WTC11 (cell line): ENCODE results near the gene MAB21L4. TPM values are rescaled to one million over a fixed set of nuclear protein-coding genes. Genes with fewer than 3 reads are reported as not detected.

Source experiments
- ATAC-seq: fragments of 200-7000 bp; cut with Tn5 transposase; 2 replicates; pipeline ENCODE4 v1.10.0; 2021; ENCODE audit warnings: mild to moderate bottlenecking, moderate library complexity
- CTCF ChIA-PET: fragments of 300-600 bp; sonication (Branson Sonifier 250); formaldehyde crosslinking; loops from one replicate; lab custom pipeline; 2021; ENCODE audit warnings: antibody characterized with exemption; lab: Charles Lee
- POLR2A ChIA-PET: fragments of 350-600 bp; sonication (Branson Sonifier 250); formaldehyde crosslinking; loops from one replicate; lab custom pipeline; 2021; ENCODE audit warnings: antibody characterized with exemption; lab: Charles Lee
- DNase-seq: peaks from one replicate; pipeline ENCODE4 v3.0.0; 2021; ENCODE audit warnings: low spot score
- H3K27ac Mint-ChIP-seq: 2 replicates; pipeline ENCODE4 v1.8.0; 2021; ENCODE audit warnings: mixed read lengths
- H3K27me3 Mint-ChIP-seq: 2 replicates; pipeline ENCODE4 v1.8.0; 2021; ENCODE audit warnings: low read depth, mild to moderate bottlenecking, moderate library complexity, mixed read lengths
- H3K36me3 Mint-ChIP-seq: 2 replicates; pipeline ENCODE4 v1.8.0; 2021; ENCODE audit warnings: mixed read lengths
- H3K4me1 Mint-ChIP-seq: 2 replicates; pipeline ENCODE4 v1.8.0; 2022; ENCODE audit warnings: mixed read lengths
- H3K4me3 Mint-ChIP-seq: 2 replicates; pipeline ENCODE4 v1.8.0; 2021; ENCODE audit warnings: mild to moderate bottlenecking, moderate library complexity, mixed read lengths
- H3K9me3 Mint-ChIP-seq: 2 replicates; pipeline ENCODE4 v1.8.0; 2021; ENCODE audit warnings: mixed read lengths
- FOXP1 ChIP-seq: sonication (generic); formaldehyde crosslinking; IDR thresholded peaks from 2 replicates; pipeline ENCODE4 v1.8.0; 2022; ENCODE audit warnings: missing genetic modification reagents, mild to moderate bottlenecking, moderate library complexity, borderline replicate concordance
- GABPB1 ChIP-seq: sonication (generic); formaldehyde crosslinking; IDR thresholded peaks from 2 replicates; pipeline ENCODE4 v1.8.1; 2023; ENCODE audit warnings: mild to moderate bottlenecking, missing genetic modification reagents
- KAT7 ChIP-seq: sonication (generic); formaldehyde crosslinking; IDR thresholded peaks from 2 replicates; pipeline ENCODE4 v1.8.1; 2023; ENCODE audit warnings: missing genetic modification reagents, mild to moderate bottlenecking, borderline replicate concordance
- MYBL2 ChIP-seq: sonication (generic); formaldehyde crosslinking; IDR thresholded peaks from 2 replicates; pipeline ENCODE4 v1.8.1; 2023; ENCODE audit warnings: mild to moderate bottlenecking, moderate library complexity, missing genetic modification reagents
- NFATC4 ChIP-seq: fragments of 250-450 bp; sonication (Bioruptor Pico); IDR thresholded peaks from 2 replicates; pipeline ENCODE4 v1.9.0; 2021; ENCODE audit warnings: mild to moderate bottlenecking
- PRRX2 ChIP-seq: fragments of 250-450 bp; sonication (Bioruptor Pico); IDR thresholded peaks from 2 replicates; pipeline ENCODE4 v1.8.0; 2021; ENCODE audit warnings: mild to moderate bottlenecking
- RELA ChIP-seq: sonication (generic); formaldehyde crosslinking; IDR thresholded peaks from 2 replicates; pipeline ENCODE4 v1.8.1; 2022; ENCODE audit warnings: missing genetic modification reagents, mild to moderate bottlenecking, borderline replicate concordance
- SMAD3 ChIP-seq: sonication (generic); formaldehyde crosslinking; IDR thresholded peaks from 2 replicates; pipeline ENCODE4 v1.8.0; 2022; ENCODE audit warnings: missing genetic modification reagents, mild to moderate bottlenecking, borderline replicate concordance
- SMAD4 ChIP-seq: sonication (generic); formaldehyde crosslinking; IDR thresholded peaks from 2 replicates; pipeline ENCODE4 v1.8.0; 2022; ENCODE audit warnings: mild to moderate bottlenecking, missing genetic modification reagents
- TEAD1 ChIP-seq: sonication (generic); formaldehyde crosslinking; IDR thresholded peaks from 2 replicates; pipeline ENCODE4 v1.8.0; 2022; ENCODE audit warnings: mild to moderate bottlenecking, missing genetic modification reagents
- TEAD4 ChIP-seq: sonication (generic); formaldehyde crosslinking; IDR thresholded peaks from 2 replicates; pipeline ENCODE4 v1.8.0; 2022; ENCODE audit warnings: mild to moderate bottlenecking, missing genetic modification reagents
- ZNF396 ChIP-seq: fragments of 250-450 bp; sonication (Bioruptor Pico); IDR thresholded peaks from 2 replicates; pipeline ENCODE4 v1.8.0; 2021; ENCODE audit warnings: mild to moderate bottlenecking, moderate library complexity, borderline replicate concordance
- total RNA-seq: library from RNA; stranded (reverse); gene quantifications from 3 replicates; pipeline ENCODE4 v1.2.3, GENCODE V29; 2021
- TF ChIP-seq, protein P1 (sequence below): fragments of 250-450 bp; sonication (Bioruptor Pico); IDR thresholded peaks from 2 replicates; pipeline ENCODE4 v1.9.0; 2021; ENCODE audit warnings: mild to moderate bottlenecking
- TF ChIP-seq, protein P2 (sequence below): fragments of 250-450 bp; sonication (Bioruptor Pico); IDR thresholded peaks from 2 replicates; pipeline ENCODE4 v1.9.0; 2021; ENCODE audit warnings: mild to moderate bottlenecking
- TF ChIP-seq, protein P3 (sequence below): sonication (generic); formaldehyde crosslinking; IDR thresholded peaks from 2 replicates; pipeline ENCODE4 v1.8.1; 2023; ENCODE audit warnings: mild to moderate bottlenecking, moderate library complexity, missing genetic modification reagents
- TF ChIP-seq, protein P4 (sequence below): sonication (generic); formaldehyde crosslinking; IDR thresholded peaks from 2 replicates; pipeline ENCODE4 v1.8.1; 2022; ENCODE audit warnings: mild to moderate bottlenecking, missing genetic modification reagents, moderate library complexity, borderline replicate concordance
- TF ChIP-seq, protein P5 (sequence below): sonication (generic); formaldehyde crosslinking; IDR thresholded peaks from 2 replicates; pipeline ENCODE4 v1.8.1; 2023; ENCODE audit warnings: mild to moderate bottlenecking, missing genetic modification reagents, moderate library complexity
- TF ChIP-seq, protein P6 (sequence below): sonication (generic); formaldehyde crosslinking; conservative IDR thresholded peaks from 2 replicates; pipeline ENCODE4 v1.8.1; 2023; ENCODE audit warnings: mild to moderate bottlenecking, low read depth, missing genetic modification reagents, moderate library complexity

MAB21L4 gene
- total RNA-seq, 1 experiment from 2014 or later = not detected

DNA sequence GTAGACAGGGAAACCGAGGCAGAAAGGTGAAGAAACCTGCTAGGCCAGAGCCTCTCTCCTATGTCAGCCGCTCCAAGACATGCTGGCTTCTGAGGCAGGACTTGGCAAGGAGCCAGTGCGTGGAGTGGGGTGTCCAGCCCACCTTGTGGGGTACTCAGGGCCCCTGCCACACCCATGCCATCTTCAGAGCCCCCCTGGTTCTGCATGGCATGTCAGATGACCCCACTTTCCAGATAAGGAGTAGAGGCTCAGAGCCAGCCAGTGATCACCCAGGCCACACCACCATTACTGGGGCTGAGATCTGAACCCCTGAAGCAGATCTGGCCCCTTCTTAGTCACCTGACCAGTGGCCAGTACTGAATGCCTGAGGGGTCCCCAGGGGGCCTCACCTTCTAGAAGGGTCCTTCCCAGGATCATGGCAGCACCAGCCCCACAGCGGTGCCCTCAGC is 24.9 kb upstream of the MAB21L4 start:
- no peaks in the 10 kb centered on the region for H3K9me3 Mint-ChIP-seq
- TF ChIP-seq, protein P1, sequence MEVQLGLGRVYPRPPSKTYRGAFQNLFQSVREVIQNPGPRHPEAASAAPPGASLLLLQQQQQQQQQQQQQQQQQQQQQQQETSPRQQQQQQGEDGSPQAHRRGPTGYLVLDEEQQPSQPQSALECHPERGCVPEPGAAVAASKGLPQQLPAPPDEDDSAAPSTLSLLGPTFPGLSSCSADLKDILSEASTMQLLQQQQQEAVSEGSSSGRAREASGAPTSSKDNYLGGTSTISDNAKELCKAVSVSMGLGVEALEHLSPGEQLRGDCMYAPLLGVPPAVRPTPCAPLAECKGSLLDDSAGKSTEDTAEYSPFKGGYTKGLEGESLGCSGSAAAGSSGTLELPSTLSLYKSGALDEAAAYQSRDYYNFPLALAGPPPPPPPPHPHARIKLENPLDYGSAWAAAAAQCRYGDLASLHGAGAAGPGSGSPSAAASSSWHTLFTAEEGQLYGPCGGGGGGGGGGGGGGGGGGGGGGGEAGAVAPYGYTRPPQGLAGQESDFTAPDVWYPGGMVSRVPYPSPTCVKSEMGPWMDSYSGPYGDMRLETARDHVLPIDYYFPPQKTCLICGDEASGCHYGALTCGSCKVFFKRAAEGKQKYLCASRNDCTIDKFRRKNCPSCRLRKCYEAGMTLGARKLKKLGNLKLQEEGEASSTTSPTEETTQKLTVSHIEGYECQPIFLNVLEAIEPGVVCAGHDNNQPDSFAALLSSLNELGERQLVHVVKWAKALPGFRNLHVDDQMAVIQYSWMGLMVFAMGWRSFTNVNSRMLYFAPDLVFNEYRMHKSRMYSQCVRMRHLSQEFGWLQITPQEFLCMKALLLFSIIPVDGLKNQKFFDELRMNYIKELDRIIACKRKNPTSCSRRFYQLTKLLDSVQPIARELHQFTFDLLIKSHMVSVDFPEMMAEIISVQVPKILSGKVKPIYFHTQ = no peak
- TF ChIP-seq, protein P2, sequence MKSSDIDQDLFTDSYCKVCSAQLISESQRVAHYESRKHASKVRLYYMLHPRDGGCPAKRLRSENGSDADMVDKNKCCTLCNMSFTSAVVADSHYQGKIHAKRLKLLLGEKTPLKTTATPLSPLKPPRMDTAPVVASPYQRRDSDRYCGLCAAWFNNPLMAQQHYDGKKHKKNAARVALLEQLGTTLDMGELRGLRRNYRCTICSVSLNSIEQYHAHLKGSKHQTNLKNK (CRISPR knock-in tag) = no peak
- TF ChIP-seq, protein P3, sequence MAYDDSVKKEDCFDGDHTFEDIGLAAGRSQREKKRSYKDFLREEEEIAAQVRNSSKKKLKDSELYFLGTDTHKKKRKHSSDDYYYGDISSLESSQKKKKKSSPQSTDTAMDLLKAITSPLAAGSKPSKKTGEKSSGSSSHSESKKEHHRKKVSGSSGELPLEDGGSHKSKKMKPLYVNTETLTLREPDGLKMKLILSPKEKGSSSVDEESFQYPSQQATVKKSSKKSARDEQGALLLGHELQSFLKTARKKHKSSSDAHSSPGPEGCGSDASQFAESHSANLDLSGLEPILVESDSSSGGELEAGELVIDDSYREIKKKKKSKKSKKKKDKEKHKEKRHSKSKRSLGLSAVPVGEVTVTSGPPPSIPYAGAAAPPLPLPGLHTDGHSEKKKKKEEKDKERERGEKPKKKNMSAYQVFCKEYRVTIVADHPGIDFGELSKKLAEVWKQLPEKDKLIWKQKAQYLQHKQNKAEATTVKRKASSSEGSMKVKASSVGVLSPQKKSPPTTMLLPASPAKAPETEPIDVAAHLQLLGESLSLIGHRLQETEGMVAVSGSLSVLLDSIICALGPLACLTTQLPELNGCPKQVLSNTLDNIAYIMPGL (CRISPR knock-in tag) = no peak
- TF ChIP-seq ZNF396 = no peak
- TF ChIP-seq, protein P4, sequence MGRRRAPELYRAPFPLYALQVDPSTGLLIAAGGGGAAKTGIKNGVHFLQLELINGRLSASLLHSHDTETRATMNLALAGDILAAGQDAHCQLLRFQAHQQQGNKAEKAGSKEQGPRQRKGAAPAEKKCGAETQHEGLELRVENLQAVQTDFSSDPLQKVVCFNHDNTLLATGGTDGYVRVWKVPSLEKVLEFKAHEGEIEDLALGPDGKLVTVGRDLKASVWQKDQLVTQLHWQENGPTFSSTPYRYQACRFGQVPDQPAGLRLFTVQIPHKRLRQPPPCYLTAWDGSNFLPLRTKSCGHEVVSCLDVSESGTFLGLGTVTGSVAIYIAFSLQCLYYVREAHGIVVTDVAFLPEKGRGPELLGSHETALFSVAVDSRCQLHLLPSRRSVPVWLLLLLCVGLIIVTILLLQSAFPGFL (CRISPR knock-in tag) = no peak
- no peak for TF ChIP-seq PRRX2 (CRISPR knock-in tag)
- TF ChIP-seq TEAD1 (CRISPR knock-in tag) = no peak
- no peak for TF ChIP-seq FOXP1 (CRISPR knock-in tag)
- no peak for TF ChIP-seq SMAD4 (CRISPR knock-in tag)
- no peak for TF ChIP-seq NFATC4 (CRISPR knock-in tag)
- no peak for TF ChIP-seq KAT7 (CRISPR knock-in tag)
- TF ChIP-seq MYBL2 = no peak
- H3K4me1 Mint-ChIP-seq = no peaks in the 10 kb centered on the region
- H3K27me3 Mint-ChIP-seq = no peaks in the 10 kb centered on the region
- POLR2A ChIA-PET = no interaction called here
- CTCF ChIA-PET = no interaction called here
- H3K4me3 Mint-ChIP-seq = no peak overlapping the region
- DNase-seq (no peak), ATAC-seq (no peak)
- H3K27ac Mint-ChIP-seq = no peak overlapping the region
- no peaks in the 10 kb centered on the region for H3K36me3 Mint-ChIP-seq

DNA sequence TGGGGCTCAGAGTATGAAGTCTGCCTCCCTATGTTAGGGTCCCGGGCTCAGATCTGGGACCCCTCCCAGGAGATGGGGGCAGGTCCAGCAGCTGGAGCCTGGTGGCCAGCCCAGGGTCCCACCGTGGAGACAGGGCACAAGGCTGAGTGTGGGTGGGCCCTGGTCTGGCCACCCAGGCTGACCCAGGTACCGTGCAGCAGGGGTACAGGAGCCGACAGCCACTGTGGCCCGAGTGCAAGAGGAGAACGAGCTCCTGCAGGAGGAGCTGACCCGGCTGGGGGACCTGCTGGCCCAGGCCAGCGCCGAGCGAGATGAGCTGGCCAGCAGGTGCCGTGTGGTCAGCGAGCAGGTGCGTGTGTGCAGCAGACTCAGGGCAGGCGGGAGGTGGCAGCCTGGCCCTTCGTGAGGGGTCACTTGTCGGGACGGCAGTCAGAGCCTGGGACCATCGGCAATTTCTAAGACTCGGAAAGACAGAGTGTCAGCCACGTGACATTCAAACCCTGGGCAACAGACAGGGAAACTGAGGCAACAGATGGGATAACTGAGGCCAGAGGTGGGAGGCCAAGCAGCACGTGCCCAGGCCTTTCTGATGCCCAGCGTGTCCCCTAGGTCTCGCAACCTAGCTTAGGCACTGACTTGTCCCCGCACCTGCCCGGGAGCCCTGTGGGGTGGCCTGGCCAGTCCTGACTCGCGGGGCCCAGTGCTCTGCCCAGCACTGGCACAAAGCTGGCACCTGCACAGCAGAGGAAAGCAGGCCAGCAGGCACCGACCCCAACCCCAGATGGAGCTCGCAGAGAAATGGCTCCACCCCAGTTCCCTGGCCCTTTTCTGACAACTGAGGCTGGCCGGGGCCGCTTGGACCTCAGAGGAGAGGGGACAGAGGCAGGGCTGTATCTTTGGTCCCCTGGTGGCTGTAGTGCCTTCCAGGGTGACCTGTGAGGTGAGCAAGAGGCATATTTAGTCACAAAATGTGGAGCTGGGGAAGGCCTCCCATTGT is 24.1 kb upstream of the MAB21L4 start:
- Mint-ChIP-seq H3K4me3 (no peak overlapping the region), H3K4me1 (no peaks in the 10 kb centered on the region), H3K36me3 (no peaks in the 10 kb centered on the region), H3K9me3 (no peaks in the 10 kb centered on the region), H3K27ac (no peak overlapping the region), H3K27me3 (peaks cover 6% of the 10 kb centered on the region)
- CTCF ChIA-PET = no interaction called here
- TF ChIP-seq TEAD1 (CRISPR knock-in tag) = no peak
- TF ChIP-seq SMAD3 = no peak
- TF ChIP-seq RELA (CRISPR knock-in tag) = no peak
- TF ChIP-seq, protein P5, sequence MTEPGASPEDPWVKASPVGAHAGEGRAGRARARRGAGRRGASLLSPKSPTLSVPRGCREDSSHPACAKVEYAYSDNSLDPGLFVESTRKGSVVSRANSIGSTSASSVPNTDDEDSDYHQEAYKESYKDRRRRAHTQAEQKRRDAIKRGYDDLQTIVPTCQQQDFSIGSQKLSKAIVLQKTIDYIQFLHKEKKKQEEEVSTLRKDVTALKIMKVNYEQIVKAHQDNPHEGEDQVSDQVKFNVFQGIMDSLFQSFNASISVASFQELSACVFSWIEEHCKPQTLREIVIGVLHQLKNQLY (CRISPR knock-in tag) = no peak
- TF ChIP-seq, protein P6, sequence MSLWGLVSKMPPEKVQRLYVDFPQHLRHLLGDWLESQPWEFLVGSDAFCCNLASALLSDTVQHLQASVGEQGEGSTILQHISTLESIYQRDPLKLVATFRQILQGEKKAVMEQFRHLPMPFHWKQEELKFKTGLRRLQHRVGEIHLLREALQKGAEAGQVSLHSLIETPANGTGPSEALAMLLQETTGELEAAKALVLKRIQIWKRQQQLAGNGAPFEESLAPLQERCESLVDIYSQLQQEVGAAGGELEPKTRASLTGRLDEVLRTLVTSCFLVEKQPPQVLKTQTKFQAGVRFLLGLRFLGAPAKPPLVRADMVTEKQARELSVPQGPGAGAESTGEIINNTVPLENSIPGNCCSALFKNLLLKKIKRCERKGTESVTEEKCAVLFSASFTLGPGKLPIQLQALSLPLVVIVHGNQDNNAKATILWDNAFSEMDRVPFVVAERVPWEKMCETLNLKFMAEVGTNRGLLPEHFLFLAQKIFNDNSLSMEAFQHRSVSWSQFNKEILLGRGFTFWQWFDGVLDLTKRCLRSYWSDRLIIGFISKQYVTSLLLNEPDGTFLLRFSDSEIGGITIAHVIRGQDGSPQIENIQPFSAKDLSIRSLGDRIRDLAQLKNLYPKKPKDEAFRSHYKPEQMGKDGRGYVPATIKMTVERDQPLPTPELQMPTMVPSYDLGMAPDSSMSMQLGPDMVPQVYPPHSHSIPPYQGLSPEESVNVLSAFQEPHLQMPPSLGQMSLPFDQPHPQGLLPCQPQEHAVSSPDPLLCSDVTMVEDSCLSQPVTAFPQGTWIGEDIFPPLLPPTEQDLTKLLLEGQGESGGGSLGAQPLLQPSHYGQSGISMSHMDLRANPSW (CRISPR knock-in tag) = no peak
- no peak for TF ChIP-seq TEAD4 (CRISPR knock-in tag)
- no peak for TF ChIP-seq GABPB1 (CRISPR knock-in tag)
- POLR2A ChIA-PET = no interaction called here
- no peak for ATAC-seq
- DNase-seq = peak; percentile 8
